Stimulated activated CD4-positive, alpha-beta T cell treated with anti-CD3 and anti-CD28 coated beads, Interleukin-15, amount 100 ng/mL, for 24 hours (primary cell): Measurements from ENCODE around the gene LZTR1.
"Not testable (repeated sequence)": the region's sequence is repeated elsewhere in the genome, so short reads cannot be mapped to it uniquely, and the experiment has no call there.

Source experiments
- DNase-seq: peaks from one replicate; pipeline ENCODE4 v3.0.0-alpha.2; 2020

The LZTR1 gene

DNA sequence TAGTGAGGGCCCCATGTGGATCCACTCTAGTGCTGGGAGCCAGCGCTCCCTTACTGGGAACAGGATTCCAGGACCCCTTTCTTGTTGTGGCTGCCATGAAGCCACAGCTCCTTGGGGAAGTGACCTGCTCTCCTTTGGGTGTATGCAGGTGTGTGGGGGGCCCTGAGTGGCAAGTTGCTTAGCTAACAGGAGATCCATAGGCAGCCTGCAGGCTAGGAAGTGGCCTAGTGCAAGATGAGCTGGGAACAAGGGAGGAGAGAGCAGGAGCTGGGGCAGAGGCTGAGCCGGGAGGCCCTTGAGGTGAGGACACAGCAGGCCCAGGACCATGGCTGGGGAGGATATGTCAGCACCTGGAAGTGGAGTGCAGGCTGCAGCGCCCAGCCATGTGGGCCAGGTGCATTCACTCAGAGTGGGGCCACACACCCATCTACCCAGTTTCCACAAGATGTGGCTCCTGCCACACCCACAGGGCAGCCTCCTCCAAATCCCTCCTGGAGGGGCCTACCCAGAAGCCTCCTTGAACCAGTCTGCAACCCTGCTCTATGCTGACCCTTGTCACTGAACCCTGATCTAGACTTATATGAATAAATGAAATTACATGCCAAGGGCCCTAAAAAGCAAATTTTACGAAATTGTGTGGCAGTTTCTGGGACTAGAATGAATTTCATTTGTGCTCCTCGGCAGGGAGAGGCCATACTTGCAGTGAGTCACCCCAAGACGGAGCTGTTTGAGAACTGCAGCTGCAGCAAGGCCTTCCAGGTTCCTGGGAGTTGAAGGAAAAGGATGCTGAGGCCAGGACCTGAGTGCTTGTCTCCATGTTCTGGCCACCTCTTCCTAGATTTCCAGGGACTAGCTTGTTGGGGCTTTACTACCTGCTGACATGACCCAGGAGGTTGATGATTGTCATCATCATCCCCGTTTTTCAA is 16.6 kb downstream of the LZTR1 start:
- DNase-seq: peak; percentile 23

DNA sequence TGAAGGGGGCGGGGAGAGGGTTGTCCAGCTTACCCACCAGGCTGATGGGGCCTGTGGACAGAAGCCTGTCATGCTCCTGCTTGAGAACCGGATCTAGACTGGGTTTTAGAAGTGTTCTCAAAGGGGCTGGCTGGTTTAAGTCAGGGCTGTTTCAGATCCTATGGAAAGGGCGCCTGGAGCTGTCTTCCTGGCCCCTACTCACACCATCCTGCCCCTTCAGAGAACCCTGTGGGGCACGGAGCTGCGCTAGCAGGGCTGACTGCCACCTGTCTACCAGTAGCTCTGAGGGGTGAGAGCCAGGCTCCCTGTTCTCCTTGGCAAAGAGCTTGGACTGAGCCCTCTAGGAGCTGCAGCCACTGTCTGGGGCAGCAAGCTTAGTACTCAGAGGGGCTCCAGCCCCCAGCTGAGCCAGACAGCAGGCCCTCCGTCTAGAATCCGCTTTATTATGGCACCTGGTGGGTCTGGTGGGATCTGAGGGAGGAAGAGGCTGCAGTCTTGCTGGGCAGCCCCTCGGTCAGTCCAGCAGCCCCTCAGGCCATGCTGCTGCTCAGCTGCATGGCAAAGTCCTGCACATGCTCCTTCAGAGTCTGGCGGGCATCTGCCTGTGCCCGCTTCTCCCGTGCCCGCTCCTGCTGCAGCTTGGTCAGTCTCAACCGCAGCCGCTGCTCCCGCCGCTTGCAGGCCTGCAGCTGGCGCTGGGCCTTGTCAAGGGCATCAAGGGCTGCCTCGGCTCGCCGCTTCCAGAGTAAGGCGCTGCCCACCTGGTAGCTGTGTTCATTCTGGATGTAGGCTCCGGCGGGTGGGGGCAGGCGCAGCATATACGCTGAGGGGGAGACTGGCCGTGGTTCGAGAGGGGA is 17.5 kb downstream of the LZTR1 start:
- no peak for DNase-seq

DNA sequence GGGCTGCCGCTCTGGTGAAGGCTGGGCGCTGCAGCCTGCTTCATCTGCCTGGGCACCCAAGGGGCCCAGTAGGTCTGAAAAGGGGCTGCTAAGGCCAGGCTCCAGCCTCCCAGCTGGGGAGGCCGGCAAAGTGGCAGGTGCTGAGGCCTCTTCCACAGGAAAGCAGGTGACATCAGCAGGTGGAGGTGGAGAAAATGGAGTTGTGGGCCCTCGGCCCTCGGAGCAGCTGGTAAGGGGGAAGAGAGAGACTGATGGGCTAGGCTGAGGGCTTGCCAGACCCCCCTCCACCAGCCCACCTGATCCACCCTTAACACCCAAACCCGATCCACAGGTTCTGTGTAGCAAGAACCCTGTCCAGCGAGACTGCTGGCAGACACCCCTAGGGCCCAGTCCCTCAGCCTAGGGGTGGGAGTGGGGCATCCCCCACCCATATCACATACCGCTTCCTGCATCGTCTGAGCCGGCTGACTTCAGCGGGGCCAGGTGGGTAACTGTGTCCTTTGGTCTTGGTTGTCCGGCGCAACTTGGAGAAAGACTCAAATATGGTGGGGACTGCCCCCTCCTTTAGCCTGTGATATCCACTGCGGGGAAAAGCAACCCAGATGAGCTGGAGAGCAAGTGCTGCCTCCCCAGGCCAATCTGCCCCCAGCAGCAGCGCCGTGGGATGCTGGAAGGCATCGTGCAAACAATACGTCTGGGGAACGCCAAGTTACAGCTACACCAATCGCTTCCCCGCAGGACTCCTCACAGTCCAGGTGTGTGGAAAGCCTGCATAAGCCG is 18.3 kb downstream of the LZTR1 start:
- DNase-seq: peak; percentile 24

DNA sequence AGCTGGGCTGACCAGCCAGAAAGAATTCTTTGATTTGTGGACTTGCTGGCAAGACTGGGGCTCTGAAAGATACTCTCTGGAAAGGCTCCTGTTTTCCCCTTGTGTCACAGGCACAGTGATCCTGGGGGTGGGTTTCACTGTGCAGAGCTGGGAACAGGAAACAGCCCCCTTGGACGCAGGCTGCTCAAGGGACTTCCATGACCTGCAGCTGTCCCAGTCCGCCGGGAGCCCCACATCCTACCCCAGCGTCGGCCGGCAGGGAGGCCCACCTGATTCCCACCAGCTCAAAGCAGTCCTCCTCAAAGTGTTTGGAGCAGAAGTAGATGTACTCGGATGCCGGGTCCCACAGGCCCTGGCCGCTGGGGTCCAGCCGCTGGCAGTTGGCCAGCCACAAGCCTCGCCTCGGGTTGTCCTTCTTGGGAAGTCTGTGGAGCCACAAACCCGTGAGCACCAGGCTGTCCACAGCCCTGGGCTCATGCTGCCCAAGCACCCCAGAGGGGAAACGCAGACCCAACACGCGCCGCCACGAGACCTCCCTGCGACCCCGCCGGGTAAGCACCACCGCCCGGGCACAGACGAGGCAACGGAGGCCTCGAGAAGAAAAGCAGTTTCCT is 19.0 kb downstream of the LZTR1 start:
- DNase-seq: no peak

DNA sequence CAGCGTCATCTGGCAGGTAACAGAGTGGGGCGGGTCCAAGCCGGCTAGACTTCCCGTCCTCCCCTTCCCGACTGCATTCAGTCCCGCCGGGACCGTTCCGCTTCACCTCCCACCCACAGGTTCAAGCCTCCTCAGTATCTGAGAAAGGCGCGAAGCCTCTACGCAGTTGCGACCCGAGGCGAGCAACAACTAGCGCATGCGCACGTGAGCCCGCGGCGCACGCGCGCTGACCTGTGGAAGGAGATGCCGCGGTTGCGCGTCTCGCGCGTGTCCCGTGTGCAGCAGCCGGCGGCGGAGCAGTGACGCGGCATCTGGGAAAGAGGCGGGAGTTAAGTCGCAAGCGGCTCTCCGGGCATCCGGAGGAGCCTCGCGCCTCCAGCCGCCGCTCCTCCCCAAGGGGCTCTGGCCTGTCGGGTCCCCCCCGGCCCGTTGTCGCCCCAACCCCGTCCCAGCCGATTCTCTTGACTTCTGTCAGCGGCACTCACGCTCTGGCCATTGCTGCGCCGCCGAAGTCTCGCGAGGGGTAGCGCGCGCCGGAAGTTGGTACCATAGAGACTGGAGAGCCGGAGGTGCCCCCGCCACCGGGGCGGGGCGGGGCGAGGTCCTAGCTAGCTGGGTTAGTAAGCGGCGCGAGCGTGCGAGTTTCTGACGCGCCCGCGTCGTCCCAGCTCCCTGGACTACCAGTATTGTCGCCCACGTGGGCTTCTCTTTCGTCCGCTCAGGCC is 19.7 kb downstream of the LZTR1 start, which contains the start of gene THAP7:
Gene THAP7, minus strand, starts transcription at position 518 of the 725 bp plus-strand sequence. Its CDS starts 207 bp downstream, at position 311.
- DNase-seq: peak; percentile 98

DNA sequence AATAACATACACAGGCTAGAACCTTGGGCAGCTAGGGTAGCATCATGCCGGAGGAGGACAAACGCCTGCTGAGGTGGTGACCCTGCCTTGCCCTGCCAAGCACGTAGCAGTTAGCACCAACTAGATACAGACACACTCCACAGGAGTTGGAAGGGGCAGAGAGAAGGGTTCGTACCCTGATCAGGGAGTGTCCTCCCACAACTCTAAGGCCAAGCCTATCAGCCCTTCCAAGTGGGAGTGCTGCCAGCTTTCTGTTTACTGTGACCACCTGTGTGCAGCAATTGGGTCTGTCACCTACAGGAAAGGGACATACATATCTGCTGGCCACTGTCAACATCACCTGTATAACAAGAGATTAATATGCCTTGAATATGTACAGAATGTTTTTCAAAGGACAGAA is 21.7 kb downstream of the LZTR1 start:
- no peak for DNase-seq

DNA sequence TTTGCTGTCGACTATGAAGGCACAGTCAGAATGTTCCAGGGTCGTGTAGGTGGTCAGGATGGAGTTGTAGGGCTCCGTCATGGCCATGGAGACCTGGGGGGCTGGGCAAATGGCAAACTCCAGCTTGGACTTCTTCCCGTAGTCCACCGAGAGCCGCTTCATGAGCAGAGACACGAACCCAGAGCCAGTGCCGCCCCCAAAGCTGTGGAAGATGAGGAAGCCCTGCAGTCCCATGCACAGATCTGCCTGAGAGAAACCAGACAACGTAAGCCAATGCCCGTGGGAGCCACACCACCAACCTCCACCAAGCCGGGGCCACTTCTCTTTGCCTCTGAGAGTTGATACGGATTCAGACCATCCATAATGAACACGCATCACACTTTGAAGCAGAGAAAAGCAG is 27.1 kb downstream of the LZTR1 start:
- DNase-seq: not testable (repeated sequence)

DNA sequence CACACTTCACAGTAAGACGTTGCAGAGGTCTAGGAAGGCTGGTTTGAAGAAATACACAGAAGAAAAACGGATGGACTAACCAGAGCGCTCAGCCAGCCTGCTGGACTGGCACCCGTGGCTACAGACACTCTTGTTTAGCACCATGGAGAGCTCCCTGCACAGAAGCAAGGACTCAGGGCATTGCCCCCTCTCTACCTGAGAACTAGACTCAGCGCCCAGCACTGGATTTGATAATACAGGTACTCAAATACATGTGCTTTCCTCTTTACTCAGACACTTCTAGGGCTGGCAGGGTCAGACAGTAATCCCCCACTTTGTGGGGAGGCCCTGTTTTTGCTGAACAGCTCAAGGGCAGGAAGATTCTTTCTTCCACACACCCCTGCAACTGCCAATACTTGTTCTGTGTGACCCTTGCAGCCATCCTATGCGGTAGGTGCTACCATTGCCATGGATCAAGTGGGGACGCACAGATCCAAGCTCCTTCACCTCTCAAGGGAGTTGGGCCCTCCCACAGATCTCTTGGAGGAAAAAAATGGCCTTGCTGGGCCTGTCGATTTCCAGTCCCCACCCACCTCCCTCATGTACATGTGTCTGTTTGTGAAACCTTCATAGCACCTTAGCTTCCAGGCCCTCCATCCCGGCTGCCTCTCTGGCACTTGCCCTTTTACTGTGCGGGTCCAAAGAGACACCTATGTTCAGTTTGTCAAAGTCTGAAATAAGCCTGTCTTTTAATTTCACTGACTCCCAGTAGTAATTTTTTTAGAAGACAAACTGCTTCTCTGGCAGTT is 27.7 kb downstream of the LZTR1 start:
- DNase-seq: peak; percentile 26

DNA sequence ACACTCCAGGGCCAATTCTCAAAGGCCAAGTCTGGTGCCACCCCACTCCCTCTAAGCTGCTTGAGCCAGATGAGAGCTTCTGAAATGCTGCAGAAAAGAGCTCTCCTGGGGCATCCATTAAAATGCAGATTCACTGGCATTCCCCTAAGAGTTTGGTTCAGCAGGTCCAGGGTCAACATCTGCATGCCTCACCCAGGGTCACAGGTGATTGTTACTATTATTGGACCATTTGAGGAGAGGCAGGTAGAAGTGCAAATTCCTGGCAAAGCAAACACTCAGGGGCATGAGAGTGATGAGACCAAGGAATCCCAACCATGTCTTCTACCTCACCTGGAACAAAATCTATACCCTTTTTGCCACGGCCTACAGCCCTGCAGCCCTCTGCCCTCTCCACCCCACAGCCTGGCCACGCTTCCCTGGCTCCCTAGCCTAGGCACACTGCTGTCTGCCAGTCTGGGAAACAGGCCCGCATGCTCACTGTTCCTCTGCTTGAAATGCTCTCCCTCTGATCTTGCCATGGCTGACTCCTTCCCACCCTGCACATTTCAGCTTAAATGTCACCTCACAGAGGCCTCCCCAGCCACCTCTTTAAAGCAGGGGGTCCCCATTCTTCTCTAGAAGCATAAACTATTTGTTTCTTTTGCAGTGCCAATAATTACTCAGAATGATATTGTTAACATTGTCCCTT is 28.5 kb downstream of the LZTR1 start:
- no peak for DNase-seq

DNA sequence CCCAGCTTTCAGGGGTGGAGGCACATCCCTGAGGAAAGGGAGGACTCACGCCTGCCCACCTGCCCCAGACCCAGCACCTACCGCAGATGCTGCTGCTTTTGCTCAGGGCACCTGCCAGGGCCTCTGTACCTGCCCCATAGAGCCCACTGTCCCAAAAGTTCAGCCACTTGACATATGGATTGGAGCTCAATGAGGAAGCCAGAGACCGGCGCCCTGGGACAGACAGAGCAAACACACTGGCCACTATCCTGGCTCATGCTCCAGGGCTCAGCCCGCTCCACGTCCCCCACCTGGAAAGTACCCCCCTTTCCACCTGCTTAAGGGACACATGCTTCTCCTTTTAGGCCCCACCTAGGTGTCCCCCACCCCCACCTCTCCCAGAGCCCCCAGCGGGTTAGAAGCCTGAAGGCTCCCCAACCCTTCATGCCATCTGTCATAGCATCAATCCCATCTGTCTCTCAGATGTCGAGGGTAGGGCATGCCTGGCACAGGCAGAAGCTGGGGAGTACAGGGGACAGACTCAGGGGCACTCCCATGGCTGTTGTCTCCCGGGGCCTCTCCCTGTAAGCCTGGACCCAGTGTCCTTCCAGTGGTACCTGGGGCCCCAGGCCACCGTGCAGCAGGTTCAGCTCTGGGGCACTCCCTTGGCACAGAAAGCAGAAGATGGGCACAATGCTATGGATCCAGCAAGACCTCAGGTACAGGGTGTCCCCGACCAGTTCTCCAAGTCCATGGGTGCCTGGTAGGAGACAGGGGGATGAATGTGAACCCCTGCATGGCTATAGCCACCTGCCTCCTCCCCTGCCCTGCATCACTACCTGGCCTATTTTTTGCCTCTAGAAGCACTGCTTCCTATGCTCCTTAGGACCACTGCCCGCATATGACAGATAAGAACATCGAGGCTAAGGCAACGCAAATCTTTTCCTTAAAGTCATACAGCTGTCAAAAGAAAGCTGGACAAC is 30.6 kb downstream of the LZTR1 start:
- no peak for DNase-seq

DNA sequence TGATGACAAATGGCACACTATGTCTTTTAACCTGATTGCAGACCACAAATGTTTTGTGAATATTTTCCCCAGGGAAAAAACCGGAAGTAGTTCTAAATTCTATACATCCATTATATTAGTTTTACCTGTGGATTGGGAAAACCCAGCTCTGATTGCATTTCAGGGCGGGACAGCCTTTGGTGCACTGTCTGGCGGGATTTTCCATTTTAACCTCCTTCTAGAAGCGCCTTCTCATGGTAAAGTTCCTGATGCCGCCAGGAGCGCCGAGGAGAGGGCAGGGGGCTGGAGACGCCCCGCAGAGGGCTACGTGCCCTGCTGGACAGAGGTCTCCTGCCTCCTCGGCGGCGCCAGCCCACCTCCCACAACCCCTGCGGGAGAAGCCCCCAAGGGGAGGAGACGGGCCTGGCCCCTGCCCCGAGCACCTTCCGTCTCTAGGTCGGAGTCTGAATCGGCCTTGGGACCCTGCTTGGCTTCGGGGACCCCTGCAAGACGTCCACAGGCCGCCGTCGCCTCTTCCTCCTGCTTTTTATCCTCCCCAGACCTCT is 31.6 kb downstream of the LZTR1 start:
- no peak for DNase-seq

DNA sequence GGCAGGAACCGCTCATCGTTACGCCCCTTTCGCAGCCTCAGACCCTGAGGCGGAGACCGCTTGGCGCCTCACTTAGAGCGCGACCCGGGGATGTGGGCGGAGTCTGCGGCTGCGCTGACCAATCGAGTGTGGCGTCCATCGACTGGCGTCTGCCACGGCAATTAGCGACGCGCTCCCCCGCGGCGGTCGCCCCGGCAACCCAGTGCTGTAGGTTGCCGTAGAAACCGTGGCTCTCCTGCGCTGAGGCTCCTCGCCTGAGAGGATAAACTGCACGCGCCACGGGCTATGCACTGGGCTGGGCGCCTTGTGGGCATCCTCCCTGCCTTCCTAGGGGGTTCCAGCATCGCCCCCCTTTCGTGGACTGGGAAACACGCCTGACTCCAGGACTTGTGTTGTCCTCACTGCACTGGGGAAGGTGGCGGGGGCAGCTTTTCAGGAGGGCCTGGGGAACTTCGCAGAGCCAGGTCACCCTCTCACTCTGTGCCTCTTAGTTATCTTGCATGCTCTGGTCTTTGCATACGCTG is 32.2 kb downstream of the LZTR1 start:
- DNase-seq: peak; percentile 94

DNA sequence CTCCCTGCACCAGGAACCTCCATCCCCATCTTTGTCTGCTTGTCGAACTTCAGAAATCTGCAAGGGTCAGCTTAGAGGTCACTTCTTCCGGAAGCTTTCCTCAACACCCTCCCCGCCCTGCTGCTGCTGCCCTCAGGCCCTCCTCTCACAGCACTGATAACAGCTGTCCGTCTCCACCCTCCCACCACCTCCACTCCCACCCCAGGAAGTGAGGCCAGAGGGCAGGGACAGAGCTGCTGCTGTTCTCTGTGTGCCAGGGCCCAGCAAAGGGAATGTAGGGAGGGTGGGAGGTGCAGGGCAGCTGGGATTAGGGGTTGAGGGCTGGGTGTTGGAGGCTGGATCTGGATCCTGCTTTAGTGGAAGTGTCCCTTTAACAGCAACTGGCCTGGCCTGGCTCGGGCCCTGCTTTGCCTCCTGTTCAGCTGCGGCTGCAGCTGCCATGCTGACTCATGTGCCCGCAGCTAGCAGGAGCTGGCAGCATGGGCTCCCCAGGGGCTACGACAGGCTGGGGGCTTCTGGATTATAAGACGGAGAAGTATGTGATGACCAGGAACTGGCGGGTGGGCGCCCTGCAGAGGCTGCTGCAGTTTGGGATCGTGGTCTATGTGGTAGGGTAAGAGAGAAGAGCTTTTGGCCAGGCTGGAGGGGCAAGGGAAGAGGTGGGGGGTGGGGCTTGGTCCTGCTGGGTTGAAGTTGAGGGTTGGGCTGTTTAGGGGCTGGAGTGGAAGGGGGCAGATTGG is 32.8 kb downstream of the LZTR1 start, which contains the start of gene P2RX6:
Gene P2RX6, plus strand, starts transcription at position 440 of the 740 bp plus-strand sequence. Its CDS starts 10 bp downstream, at position 450.
- DNase-seq: no peak

DNA sequence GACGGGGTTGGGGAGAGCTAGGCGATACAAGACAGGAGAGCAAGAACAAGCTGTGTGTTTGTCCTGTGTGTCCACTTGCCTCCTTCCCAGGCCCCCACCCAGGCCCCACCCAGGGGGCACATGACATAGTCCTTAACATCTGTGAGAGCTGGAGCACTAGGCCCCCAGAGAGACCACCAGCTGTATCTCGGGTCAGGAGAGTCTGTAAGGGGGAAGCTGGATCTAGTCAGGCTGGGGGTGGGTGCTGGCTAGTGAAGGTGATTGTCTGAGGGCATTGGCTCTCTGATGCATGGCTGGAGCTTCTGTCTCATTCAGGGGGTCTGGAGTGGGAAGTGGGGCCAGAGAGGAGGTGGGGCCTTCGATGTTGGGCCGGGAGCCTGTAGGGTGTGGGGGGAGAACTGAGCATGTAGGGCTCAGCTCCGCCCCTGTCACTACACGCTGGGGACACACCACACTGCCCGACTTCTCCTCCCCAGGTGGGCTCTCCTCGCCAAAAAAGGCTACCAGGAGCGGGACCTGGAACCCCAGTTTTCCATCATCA is 33.4 kb downstream of the LZTR1 start:
- DNase-seq: no peak

DNA sequence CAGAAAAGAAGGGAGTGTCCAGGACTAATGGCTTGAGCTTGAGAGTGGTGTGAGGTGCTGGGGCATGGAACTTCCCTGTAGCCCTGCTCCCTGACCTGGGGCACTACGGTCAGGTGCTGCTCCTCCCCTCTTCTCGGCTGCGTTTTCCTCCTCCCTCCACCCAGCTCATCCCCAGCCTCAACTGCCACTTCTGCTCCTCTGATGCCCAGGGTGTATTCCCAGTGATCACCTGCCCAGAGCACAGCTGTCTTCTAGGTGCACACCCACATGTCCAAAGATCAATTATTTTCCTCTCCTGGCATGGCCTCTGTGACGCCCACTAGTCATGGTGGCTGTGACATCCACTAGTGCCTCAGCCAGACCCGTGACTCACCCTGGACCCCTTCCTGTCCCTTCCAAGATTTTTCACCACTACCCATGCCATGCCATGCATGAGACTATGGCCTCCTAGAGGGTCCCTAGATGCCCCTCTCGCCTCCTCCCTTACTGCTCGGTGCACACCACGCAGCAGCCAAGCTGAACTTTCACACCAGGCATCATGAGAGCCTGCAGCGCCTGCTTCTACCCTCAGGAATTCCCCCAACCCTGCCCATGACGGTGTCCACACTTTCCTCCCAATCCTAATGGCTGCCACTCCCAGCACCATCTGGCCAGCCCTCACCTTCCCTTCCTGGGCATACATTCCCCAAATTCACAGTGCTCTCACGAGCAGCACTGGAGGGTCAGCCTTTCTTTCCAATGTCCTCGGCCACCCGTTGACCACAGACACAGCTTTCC is 34.7 kb downstream of the LZTR1 start:
- DNase-seq: no peak

DNA sequence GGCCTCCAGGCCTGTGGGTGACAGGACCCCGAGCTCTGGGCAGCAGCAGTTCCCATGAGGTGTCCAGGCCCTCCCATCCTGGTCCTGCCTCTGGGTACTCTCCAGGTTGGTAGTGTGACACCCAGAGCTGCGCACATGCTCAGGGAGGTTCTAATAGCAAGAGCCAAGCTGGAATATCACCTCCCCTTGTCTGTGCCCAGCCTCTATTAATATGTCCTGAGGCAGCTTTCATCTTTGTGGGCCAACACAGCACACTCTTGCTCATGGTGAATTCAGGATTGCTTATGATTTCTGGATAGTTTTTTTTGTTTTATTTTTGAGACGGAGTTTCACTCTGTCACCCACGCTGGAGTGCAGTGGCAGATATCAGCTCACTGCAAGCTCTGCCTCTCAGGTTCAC is 36.2 kb downstream of the LZTR1 start:
- DNase-seq: no peak
